K562 (cell line): ENCODE data around the gene ZDHHC14. TPM values are rescaled to one million over a fixed set of nuclear protein-coding genes. Genes with fewer than 3 reads are reported as not detected.

ENCODE experiments used
- CBFB ChIP-seq: sonication (generic); formaldehyde crosslinking; IDR thresholded peaks from 2 replicates; pipeline ENCODE4 v1.4.0; 2020; ENCODE audit warnings: mild to moderate bottlenecking, missing genetic modification reagents
- CUX1 ChIP-seq: fragments of 200-800 bp; sonication (Bioruptor generic); IDR thresholded peaks from 2 replicates; pipeline ENCODE4 v1.6.1; 2016; ENCODE audit warnings: missing genetic modification characterization, missing compliant biosample characterization
- FOXK1 ChIP-seq: sonication (generic); formaldehyde crosslinking; IDR thresholded peaks from 2 replicates; pipeline ENCODE4 v1.8.0; 2022; ENCODE audit warnings: missing genetic modification reagents, mild to moderate bottlenecking, borderline replicate concordance
- MYNN ChIP-seq, 2 experiments: sonication (generic); formaldehyde crosslinking in 1 of 2; IDR thresholded peaks; 2 replicates each; pipeline versions ENCODE4 v1.5.0 to v1.6.1; 2016 to 2020; ENCODE audit warnings: antibody characterized with exemption in 1 of 2, missing genetic modification reagents in 1 of 2
- OTX1 ChIP-seq: fragments of 450-650 bp; formaldehyde crosslinking; IDR thresholded peaks from 2 replicates; pipeline ENCODE4 v1.4.0; 2022; ENCODE audit warnings: mild to moderate bottlenecking
- POLR2A ChIP-seq: fragments of 450-650 bp; conservative IDR thresholded peaks from 2 replicates; pipeline ENCODE4 v1.6.1; 2016
- RBM14 ChIP-seq: fragments of 200-400 bp; formaldehyde crosslinking; IDR thresholded peaks from 2 replicates; pipeline ENCODE4 v1.6.1; 2018; ENCODE audit warnings: low read depth, mild to moderate bottlenecking, low read length, moderate library complexity, borderline replicate concordance; ENCODE audit not compliant: insufficient read depth
- RBM25 ChIP-seq: fragments of 200-400 bp; formaldehyde crosslinking; IDR thresholded peaks from 2 replicates; pipeline ENCODE4 v1.6.1; 2018; ENCODE audit warnings: low read length, low read depth, moderate library complexity; ENCODE audit not compliant: severe bottlenecking
- SAP30 ChIP-seq: fragments of 200-600 bp; sonication (generic); IDR thresholded peaks from 2 replicates; pipeline ENCODE4 v1.6.1; 2012; ENCODE audit warnings: borderline replicate concordance, low read depth, mild to moderate bottlenecking, moderate library complexity, low read length, control low read depth, inconsistent platforms; ENCODE audit not compliant: insufficient read depth, poor library complexity, severe bottlenecking
- SPI1 ChIP-seq: IDR thresholded peaks from 2 replicates; pipeline ENCODE4 v1.6.1; 2011; ENCODE audit warnings: low read depth, low read length, control low read depth, borderline replicate concordance
- ZNF133 ChIP-seq: fragments of 250-450 bp; sonication (Bioruptor Pico); IDR thresholded peaks from 2 replicates; pipeline ENCODE4 v1.4.0; 2020; ENCODE audit warnings: mild to moderate bottlenecking
- ZNF445 ChIP-seq: fragments of 250-450 bp; sonication (Bioruptor Pico); IDR thresholded peaks from 2 replicates; pipeline ENCODE4 v1.4.0; 2020; ENCODE audit warnings: low read depth, mild to moderate bottlenecking, moderate library complexity
- polyA plus RNA-seq, 8 experiments: library from polyadenylated mRNA; depleted of rRNA in 4 of 8; stranded (reverse) in 5 of 8; unstranded in 3 of 8; fragments of >200 nt; fragmentation: Nextera tagmentation in 2 of 8; fragmentation: Illumina TruSeq in 1 of 8; extraction: Ambion mirVana in 2 of 8; extraction: Trizol in 1 of 8; gene quantifications; 2 replicates each; pipeline versions ENCODE4 v1.2.1 to v1.2.3, GENCODE V29; 2011 to 2014; ENCODE audit warnings: inconsistent platforms in 1 of 8, missing spikeins in 1 of 8
- total RNA-seq, 7 experiments: library from RNA; depleted of rRNA in 6 of 7; stranded (reverse); fragments of >200 nt in 6 of 7; fragmentation: Illumina TruSeq in 2 of 7; extraction: Trizol in 2 of 7; gene quantifications; 2 replicates each; pipeline versions ENCODE4 v1.2.1 to v1.2.3, GENCODE V29; 2011 to 2021; ENCODE audit warnings: low replicate concordance in 1 of 7
- TF ChIP-seq, protein P1 (sequence below): sonication (generic); formaldehyde crosslinking; IDR thresholded peaks from 2 replicates; pipeline ENCODE4 v1.8.1; 2023; ENCODE audit warnings: mild to moderate bottlenecking, missing genetic modification reagents
- TF ChIP-seq, protein P2 (sequence below): fragments of 450-650 bp; IDR thresholded peaks from 2 replicates; pipeline ENCODE4 v1.6.1; 2014; ENCODE audit warnings: low read depth, mild to moderate bottlenecking, moderate library complexity, borderline replicate concordance
- TF ChIP-seq, protein P3 (sequence below): fragments of 250-450 bp; sonication (Bioruptor Pico); IDR thresholded peaks from 2 replicates; pipeline ENCODE4 v1.4.0; 2020; ENCODE audit warnings: borderline replicate concordance

The ZDHHC14 gene
- total and polyA plus RNA-seq, 9 of the 15 experiments (the other 6 are each of a cell fraction or from before 2014, with no cell fraction given), result 0.92 to 23.1 (median 13.8) TPM

- TF ChIP-seq, protein P1, sequence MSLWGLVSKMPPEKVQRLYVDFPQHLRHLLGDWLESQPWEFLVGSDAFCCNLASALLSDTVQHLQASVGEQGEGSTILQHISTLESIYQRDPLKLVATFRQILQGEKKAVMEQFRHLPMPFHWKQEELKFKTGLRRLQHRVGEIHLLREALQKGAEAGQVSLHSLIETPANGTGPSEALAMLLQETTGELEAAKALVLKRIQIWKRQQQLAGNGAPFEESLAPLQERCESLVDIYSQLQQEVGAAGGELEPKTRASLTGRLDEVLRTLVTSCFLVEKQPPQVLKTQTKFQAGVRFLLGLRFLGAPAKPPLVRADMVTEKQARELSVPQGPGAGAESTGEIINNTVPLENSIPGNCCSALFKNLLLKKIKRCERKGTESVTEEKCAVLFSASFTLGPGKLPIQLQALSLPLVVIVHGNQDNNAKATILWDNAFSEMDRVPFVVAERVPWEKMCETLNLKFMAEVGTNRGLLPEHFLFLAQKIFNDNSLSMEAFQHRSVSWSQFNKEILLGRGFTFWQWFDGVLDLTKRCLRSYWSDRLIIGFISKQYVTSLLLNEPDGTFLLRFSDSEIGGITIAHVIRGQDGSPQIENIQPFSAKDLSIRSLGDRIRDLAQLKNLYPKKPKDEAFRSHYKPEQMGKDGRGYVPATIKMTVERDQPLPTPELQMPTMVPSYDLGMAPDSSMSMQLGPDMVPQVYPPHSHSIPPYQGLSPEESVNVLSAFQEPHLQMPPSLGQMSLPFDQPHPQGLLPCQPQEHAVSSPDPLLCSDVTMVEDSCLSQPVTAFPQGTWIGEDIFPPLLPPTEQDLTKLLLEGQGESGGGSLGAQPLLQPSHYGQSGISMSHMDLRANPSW (CRISPR knock-in tag), result no peak
- TF ChIP-seq MYNN (IDR thresholded peaks at IDR 0.05) (peak; percentile 87; the same call in 1 of the 2 replicates), MYNN (CRISPR knock-in tag; IDR thresholded peaks at IDR 0.05) (no peak), ZNF445 (CRISPR knock-in tag) (no peak), OTX1 (CRISPR knock-in tag) (no peak), SPI1 (peak; percentile 64; the same call in 1 of the 2 replicates), CUX1 (CRISPR knock-in tag) (peak; percentile 67), CBFB (CRISPR knock-in tag) (no peak), POLR2A (peak; percentile 73), FOXK1 (no peak), SAP30 (no peak), ZNF133 (CRISPR knock-in tag) (no peak), RBM14 (no peak), RBM25 (no peak)
- TF ChIP-seq, protein P2, sequence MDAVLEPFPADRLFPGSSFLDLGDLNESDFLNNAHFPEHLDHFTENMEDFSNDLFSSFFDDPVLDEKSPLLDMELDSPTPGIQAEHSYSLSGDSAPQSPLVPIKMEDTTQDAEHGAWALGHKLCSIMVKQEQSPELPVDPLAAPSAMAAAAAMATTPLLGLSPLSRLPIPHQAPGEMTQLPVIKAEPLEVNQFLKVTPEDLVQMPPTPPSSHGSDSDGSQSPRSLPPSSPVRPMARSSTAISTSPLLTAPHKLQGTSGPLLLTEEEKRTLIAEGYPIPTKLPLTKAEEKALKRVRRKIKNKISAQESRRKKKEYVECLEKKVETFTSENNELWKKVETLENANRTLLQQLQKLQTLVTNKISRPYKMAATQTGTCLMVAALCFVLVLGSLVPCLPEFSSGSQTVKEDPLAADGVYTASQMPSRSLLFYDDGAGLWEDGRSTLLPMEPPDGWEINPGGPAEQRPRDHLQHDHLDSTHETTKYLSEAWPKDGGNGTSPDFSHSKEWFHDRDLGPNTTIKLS, result peak; percentile 74; the same call in 1 of the 2 replicates
- TF ChIP-seq, protein P3, sequence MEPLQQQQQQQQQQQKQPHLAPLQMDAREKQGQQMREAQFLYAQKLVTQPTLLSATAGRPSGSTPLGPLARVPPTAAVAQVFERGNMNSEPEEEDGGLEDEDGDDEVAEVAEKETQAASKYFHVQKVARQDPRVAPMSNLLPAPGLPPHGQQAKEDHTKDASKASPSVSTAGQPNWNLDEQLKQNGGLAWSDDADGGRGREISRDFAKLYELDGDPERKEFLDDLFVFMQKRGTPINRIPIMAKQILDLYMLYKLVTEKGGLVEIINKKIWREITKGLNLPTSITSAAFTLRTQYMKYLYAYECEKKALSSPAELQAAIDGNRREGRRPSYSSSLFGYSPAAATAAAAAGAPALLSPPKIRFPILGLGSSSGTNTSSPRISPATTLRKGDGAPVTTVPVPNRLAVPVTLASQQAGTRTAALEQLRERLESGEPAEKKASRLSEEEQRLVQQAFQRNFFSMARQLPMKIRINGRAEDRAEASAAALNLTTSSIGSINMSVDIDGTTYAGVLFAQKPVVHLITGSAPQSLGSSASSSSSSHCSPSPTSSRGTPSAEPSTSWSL, result no peak
Observed at GRCh38 chr6:157514659-157515496, 133.9 kb downstream of the ZDHHC14 start (continued).
